Measurements from ENCODE around the gene ZKSCAN2.

DNA sequence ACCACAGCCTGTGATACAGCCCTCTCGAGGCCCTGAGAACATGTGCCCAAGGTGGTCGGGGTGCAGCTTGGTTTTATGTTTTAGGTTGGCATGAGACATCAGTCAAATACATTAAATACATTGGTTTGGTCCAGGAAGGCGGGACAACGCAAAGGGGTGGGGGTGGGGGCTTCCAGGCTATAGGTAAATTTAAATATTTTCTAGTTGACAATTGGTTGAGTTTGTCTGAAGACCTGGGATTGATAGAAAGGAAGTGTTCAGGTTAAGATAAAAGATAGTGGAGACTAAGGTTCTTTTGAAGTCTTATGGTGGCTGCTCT lies 1.2 kb upstream of the ZKSCAN2 start:
- TF ChIP-seq, protein P1, sequence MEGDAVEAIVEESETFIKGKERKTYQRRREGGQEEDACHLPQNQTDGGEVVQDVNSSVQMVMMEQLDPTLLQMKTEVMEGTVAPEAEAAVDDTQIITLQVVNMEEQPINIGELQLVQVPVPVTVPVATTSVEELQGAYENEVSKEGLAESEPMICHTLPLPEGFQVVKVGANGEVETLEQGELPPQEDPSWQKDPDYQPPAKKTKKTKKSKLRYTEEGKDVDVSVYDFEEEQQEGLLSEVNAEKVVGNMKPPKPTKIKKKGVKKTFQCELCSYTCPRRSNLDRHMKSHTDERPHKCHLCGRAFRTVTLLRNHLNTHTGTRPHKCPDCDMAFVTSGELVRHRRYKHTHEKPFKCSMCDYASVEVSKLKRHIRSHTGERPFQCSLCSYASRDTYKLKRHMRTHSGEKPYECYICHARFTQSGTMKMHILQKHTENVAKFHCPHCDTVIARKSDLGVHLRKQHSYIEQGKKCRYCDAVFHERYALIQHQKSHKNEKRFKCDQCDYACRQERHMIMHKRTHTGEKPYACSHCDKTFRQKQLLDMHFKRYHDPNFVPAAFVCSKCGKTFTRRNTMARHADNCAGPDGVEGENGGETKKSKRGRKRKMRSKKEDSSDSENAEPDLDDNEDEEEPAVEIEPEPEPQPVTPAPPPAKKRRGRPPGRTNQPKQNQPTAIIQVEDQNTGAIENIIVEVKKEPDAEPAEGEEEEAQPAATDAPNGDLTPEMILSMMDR (IDR thresholded peaks at IDR 0.05): no peak
- no peak for TF ChIP-seq POLR2A (IDR thresholded peaks at IDR 0.05)

All from adrenal gland (tissue), 5 donors.